Skeletal muscle satellite cell (primary cell): ENCODE results near the gene EHBP1L1.

Source experiments
- H3K27me3 ChIP-seq: 2 replicates; pipeline ENCODE4 v1.7.0; 2013; ENCODE audit warnings: low read length; ENCODE audit not compliant: control insufficient read depth, insufficient read depth
- H3K36me3 ChIP-seq: 2 replicates; pipeline ENCODE4 v1.7.0; 2013; ENCODE audit warnings: mild to moderate bottlenecking, control low read depth, low read length; ENCODE audit not compliant: insufficient read depth
- H3K4me1 ChIP-seq: 2 replicates; pipeline ENCODE4 v1.7.0; 2013; ENCODE audit warnings: low read length; ENCODE audit not compliant: control insufficient read depth, insufficient read depth
- H3K4me2 ChIP-seq: 2 replicates; pipeline ENCODE4 v1.7.0; 2013; ENCODE audit warnings: mild to moderate bottlenecking, low read length
- H3K4me3 ChIP-seq: 2 replicates; pipeline ENCODE4 v1.7.0; 2013; ENCODE audit warnings: low read length
- H3K9ac ChIP-seq: 2 replicates; pipeline ENCODE4 v1.7.0; 2013; ENCODE audit warnings: mild to moderate bottlenecking, low read depth, low read length, moderate library complexity
- H3K9me3 ChIP-seq: replicated peaks from 2 replicates; pipeline ENCODE4 v1.7.0; 2013; ENCODE audit warnings: mild to moderate bottlenecking, control low read depth, low read length

Gene EHBP1L1

DNA sequence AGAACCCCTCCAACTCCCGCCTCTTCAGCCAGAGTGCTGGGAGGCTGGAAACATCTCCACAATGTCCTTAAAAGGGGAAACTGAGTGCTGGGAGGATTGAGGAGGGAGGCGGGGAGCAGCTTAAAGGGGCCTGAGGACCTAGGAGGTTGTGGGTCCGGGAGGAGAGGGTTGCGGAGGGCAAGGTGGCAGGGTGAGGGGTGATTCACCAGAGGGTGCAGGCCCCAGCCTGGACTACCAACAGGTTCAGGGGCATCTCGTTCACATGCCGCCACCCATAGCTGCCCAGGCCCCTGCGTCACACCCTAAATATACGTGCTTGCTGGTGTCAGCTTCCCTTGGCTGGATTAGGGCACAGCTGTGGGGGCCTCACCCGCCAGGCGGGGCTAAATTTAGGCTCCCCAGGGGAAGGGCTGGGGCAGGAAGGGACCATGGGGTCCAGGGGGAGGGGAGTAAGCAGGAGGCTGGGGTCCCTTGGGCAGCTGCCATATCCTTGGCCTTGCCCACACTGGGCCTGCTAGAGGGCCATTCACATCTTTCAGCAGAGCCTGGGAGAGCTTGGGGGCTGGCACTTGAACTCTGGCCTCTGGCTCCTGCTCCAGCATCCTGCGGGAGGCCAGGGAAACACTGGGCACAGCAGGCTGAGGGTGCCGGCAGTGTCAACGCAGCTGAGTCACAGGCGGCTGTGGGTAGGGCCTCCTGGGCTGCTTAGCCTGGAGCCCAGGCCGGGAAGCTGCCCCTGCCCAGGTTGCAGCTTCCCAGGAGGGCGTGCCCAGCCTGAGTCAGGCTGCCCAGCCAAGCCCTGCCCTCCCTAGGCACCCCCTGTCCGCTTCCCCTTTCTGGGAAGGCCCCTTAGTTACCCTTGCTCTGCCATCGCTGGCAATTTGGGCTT is 1.3 kb downstream of the EHBP1L1 start:
- no peaks in the 10 kb centered on the region for H3K27me3 ChIP-seq
- H3K4me1 ChIP-seq, result peaks cover 46% of the 10 kb centered on the region
- H3K9ac ChIP-seq, result peak overlapping the region; percentile 84

GRCh38 chr11:65577756-65578109 is 1.9 kb downstream of the EHBP1L1 start:
- peak overlapping the region; percentile 76 for H3K4me3 ChIP-seq
- H3K9me3 ChIP-seq, result no peaks in the 10 kb centered on the region
- peak overlapping the region; percentile 84 for H3K9ac ChIP-seq
- H3K4me2 ChIP-seq, result peak overlapping the region; percentile 96
- H3K27me3 ChIP-seq, result no peaks in the 10 kb centered on the region
- H3K4me1 ChIP-seq, result peaks cover 46% of the 10 kb centered on the region
- peaks cover 34% of the 10 kb centered on the region for H3K36me3 ChIP-seq

More for the DNA sequence above, 1.3 kb downstream of the EHBP1L1 start:
- Histone ChIP-seq H3K9me3 (no peaks in the 10 kb centered on the region), H3K4me3 (peak overlapping the region; percentile 76), H3K4me2 (peak overlapping the region; percentile 96), H3K36me3 (peaks cover 29% of the 10 kb centered on the region)

GRCh38 chr11:65578134-65578533 is 2.3 kb downstream of the EHBP1L1 start:
- H3K4me1 ChIP-seq, result peaks cover 44% of the 10 kb centered on the region
- peak overlapping the region; percentile 84 for H3K9ac ChIP-seq
- peak overlapping the region; percentile 96 for H3K4me2 ChIP-seq
- peak overlapping the region; percentile 76 for H3K4me3 ChIP-seq
- H3K9me3 ChIP-seq, result no peaks in the 10 kb centered on the region
- peaks cover 38% of the 10 kb centered on the region for H3K36me3 ChIP-seq
- no peaks in the 10 kb centered on the region for H3K27me3 ChIP-seq

DNA sequence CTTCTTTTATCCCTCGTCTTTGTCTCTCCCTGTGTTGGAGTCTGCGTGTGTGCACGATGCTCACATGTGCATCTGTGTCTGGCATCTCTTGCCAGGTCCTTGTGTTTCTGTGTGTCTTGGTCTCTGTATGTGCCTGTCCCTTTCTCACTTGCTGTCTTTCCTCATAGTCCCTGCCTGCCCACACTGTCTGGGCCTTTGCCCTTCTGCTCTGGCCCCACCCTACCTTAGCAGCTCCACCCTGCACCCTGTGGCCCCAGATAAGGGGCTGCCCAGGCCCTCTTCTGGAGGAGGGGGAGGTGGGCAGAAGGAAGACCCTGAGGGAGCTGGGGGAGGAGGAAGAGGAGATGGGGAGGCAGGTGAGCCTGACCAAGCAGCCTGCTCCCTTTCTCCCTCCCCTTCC is 2.8 kb downstream of the EHBP1L1 start:
- peaks cover 40% of the 10 kb centered on the region for H3K36me3 ChIP-seq
- H3K4me2 ChIP-seq, result no peak overlapping the region
- no peaks in the 10 kb centered on the region for H3K27me3 ChIP-seq
- no peak overlapping the region for H3K9ac ChIP-seq
- H3K4me3 ChIP-seq, result no peak overlapping the region
- H3K4me1 ChIP-seq, result peaks cover 38% of the 10 kb centered on the region
- H3K9me3 ChIP-seq, result no peaks in the 10 kb centered on the region

- Histone ChIP-seq H3K4me1 (peaks cover 35% of the 10 kb centered on the region), H3K4me2 (no peak overlapping the region), H3K36me3 (peaks cover 46% of the 10 kb centered on the region), H3K9me3 (no peaks in the 10 kb centered on the region), H3K9ac (no peak overlapping the region), H3K4me3 (no peak overlapping the region), H3K27me3 (no peaks in the 10 kb centered on the region)
Measured at GRCh38 chr11:65579291-65579690, 3.4 kb downstream of the EHBP1L1 start.

- Histone ChIP-seq H3K9me3 (no peaks in the 10 kb centered on the region), H3K36me3 (peaks cover 51% of the 10 kb centered on the region), H3K27me3 (no peaks in the 10 kb centered on the region), H3K4me3 (no peak overlapping the region), H3K9ac (no peak overlapping the region), H3K4me1 (peaks cover 28% of the 10 kb centered on the region), H3K4me2 (no peak overlapping the region)
Measured at GRCh38 chr11:65580031-65580692, 4.3 kb downstream of the EHBP1L1 start.

DNA sequence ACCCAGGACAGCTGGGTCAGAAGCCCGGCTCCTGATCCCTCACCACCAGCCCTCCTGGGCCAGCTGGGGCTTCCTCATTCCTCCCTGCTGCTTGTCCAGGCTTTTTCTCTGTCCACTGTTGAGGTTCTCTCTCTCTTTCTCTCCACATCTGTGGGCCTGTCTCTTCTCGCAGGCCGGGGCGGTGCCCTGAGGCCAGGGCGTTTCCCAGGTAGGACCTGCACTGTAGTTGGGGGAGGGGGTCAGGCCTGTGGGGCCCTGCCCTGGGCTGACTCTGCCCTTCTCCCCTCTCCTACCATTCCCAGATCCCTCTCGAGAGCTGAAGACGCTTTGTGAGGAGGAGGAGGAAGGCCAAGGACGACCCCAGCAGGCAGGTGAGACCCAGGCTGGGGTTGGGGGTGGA is 4.9 kb downstream of the EHBP1L1 start:
- H3K4me1 ChIP-seq, result peaks cover 23% of the 10 kb centered on the region
- no peak overlapping the region for H3K4me2 ChIP-seq
- H3K4me3 ChIP-seq, result no peak overlapping the region
- peaks cover 56% of the 10 kb centered on the region for H3K36me3 ChIP-seq
- H3K9ac ChIP-seq, result no peak overlapping the region
- H3K27me3 ChIP-seq, result no peaks in the 10 kb centered on the region
- H3K9me3 ChIP-seq, result no peaks in the 10 kb centered on the region

- no peaks in the 10 kb centered on the region for H3K27me3 ChIP-seq
- no peak overlapping the region for H3K9ac ChIP-seq
- no peak overlapping the region for H3K4me3 ChIP-seq
- H3K4me2 ChIP-seq, result no peak overlapping the region
- peaks cover 65% of the 10 kb centered on the region for H3K36me3 ChIP-seq
- no peaks in the 10 kb centered on the region for H3K9me3 ChIP-seq
- peaks cover 13% of the 10 kb centered on the region for H3K4me1 ChIP-seq
Measured at GRCh38 chr11:65581928-65582327, 6.1 kb downstream of the EHBP1L1 start.

- H3K4me3 ChIP-seq, result no peak overlapping the region
- no peak overlapping the region for H3K9ac ChIP-seq
- no peaks in the 10 kb centered on the region for H3K9me3 ChIP-seq
- H3K4me2 ChIP-seq, result no peak overlapping the region
- H3K36me3 ChIP-seq, result peaks cover 62% of the 10 kb centered on the region
- H3K4me1 ChIP-seq, result peaks cover 12% of the 10 kb centered on the region
- H3K27me3 ChIP-seq, result no peaks in the 10 kb centered on the region
Measured at GRCh38 chr11:65583589-65583988, 7.7 kb downstream of the EHBP1L1 start.

- Histone ChIP-seq H3K27me3 (no peaks in the 10 kb centered on the region), H3K4me2 (no peak overlapping the region), H3K36me3 (peaks cover 62% of the 10 kb centered on the region), H3K9me3 (no peaks in the 10 kb centered on the region), H3K4me3 (no peak overlapping the region), H3K9ac (no peak overlapping the region), H3K4me1 (peaks cover 12% of the 10 kb centered on the region)
Measured at GRCh38 chr11:65584106-65584505, 8.3 kb downstream of the EHBP1L1 start.

- Histone ChIP-seq H3K4me1 (peaks cover 12% of the 10 kb centered on the region), H3K9me3 (no peaks in the 10 kb centered on the region), H3K36me3 (peaks cover 58% of the 10 kb centered on the region), H3K9ac (no peak overlapping the region), H3K4me2 (no peak overlapping the region), H3K27me3 (no peaks in the 10 kb centered on the region), H3K4me3 (no peak overlapping the region)
Measured at GRCh38 chr11:65584723-65585171, 8.9 kb downstream of the EHBP1L1 start.
